Endothelial cell (in vitro differentiated cells): Measurements from ENCODE around the gene GNAI2. TPM values are rescaled to one million over a fixed set of nuclear protein-coding genes. Genes with fewer than 3 reads are reported as not detected.

Experiments
- DNase-seq: peaks from one replicate; pipeline ENCODE4 v3.0.0; 2021; ENCODE audit warnings: low spot score
- H3K27ac Mint-ChIP-seq: one replicate; pipeline ENCODE4 v1.8.0; 2021; ENCODE audit warnings: mixed read lengths, inconsistent platforms; ENCODE audit not compliant: unreplicated experiment
- H3K27me3 Mint-ChIP-seq: one replicate; pipeline ENCODE4 v1.8.0; 2021; ENCODE audit warnings: mild to moderate bottlenecking, moderate library complexity, mixed read lengths, inconsistent platforms; ENCODE audit not compliant: unreplicated experiment
- H3K36me3 Mint-ChIP-seq: one replicate; pipeline ENCODE4 v1.8.0; 2021; ENCODE audit warnings: mild to moderate bottlenecking, low read depth, mixed read lengths, inconsistent platforms; ENCODE audit not compliant: unreplicated experiment
- H3K4me1 Mint-ChIP-seq: one replicate; pipeline ENCODE4 v1.8.0; 2021; ENCODE audit warnings: mild to moderate bottlenecking, mixed read lengths, inconsistent platforms; ENCODE audit not compliant: unreplicated experiment
- H3K4me3 Mint-ChIP-seq: one replicate; pipeline ENCODE4 v1.8.0; 2021; ENCODE audit warnings: mild to moderate bottlenecking, mixed read lengths, inconsistent platforms; ENCODE audit not compliant: unreplicated experiment
- H3K9me3 Mint-ChIP-seq: one replicate; pipeline ENCODE4 v1.8.0; 2021; ENCODE audit warnings: mixed read lengths, inconsistent platforms; ENCODE audit not compliant: unreplicated experiment
- CTCF ChIP-seq: fragments of 200-600 bp; sonication (generic); IDR thresholded peaks from one replicate; pipeline ENCODE4 v1.5.0; 2021; ENCODE audit warnings: antibody characterized with exemption; ENCODE audit not compliant: unreplicated experiment
- total RNA-seq: library from RNA; stranded (reverse); fragmentation: NEBNext Ultra II Directional; extraction: Animal tissue kit (Norgen Biotek cat#: 25700); gene quantifications from one replicate; pipeline ENCODE4 v1.2.1, GENCODE V29; 2021; ENCODE audit not compliant: unreplicated experiment

GNAI2 gene
- total RNA-seq, 1 donor from 2014 or later: 771 TPM

DNA sequence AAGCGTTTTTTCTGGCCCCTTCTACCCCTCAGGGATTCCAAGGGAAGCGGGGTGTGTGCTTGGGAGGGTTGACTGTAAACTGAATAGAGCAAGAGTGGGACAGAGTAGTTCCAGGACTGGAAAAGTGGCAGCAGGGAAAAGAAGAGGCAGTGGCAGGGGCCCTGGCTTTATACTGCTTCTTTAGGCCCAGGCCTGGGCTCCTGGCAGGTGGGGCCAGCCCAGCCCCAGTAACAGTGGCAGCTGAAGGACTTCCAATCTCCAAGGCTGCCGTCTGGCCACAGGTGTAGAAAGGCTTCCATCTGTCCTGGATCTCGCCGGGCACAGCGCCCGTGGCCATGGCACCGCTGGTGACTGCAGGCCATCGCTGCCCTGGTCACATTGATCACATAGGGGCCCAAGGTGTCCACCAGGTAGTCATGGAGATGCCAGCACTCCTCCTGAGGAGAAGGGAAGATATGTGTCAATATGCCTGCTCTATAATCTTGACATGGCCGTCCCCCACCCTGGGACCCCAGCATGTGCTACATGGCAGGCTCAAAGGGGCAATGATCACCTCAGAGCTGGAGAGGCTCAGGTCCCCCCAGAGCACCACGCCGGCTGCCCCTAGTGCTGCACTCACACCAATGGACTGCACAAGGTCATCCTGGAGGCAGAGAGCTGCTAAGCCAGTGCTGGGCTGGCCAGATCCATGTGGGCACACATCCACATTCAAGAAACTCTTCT, 57.2 kb downstream of the GNAI2 start:
- no peak for DNase-seq
- H3K4me1 Mint-ChIP-seq: peaks cover 15% of the 10 kb centered on the region
- no peaks in the 10 kb centered on the region for H3K9me3 Mint-ChIP-seq
- peak overlapping the region; percentile 83 for H3K27ac Mint-ChIP-seq
- peaks cover 11% of the 10 kb centered on the region for H3K27me3 Mint-ChIP-seq
- peaks cover 4% of the 10 kb centered on the region for H3K36me3 Mint-ChIP-seq
- peak overlapping the region; percentile 87 for H3K4me3 Mint-ChIP-seq
- TF ChIP-seq CTCF: no peak

DNA sequence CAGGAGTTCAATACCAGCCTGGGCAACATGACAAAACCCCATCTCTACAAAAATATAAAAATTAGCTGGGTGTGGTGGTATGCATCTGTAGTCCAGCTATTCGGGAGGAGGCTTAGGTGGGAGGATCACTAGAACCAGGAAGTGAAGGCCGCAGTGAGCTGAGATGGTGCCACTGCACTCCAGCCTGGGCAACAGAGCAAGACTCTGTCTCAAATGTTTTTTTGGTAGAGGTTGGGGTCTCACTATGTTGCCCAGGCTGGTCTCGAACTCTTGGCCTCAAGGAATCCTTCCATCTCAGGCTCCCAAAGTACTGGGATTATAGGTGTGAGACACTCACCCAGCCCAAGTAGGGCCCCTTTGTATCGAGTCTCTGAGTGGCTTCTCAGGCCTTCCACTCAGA, 58.1 kb downstream of the GNAI2 start:
- peaks cover 4% of the 10 kb centered on the region for H3K36me3 Mint-ChIP-seq
- H3K27ac Mint-ChIP-seq: no peak overlapping the region
- no peak for DNase-seq
- TF ChIP-seq CTCF: no peak
- no peaks in the 10 kb centered on the region for H3K9me3 Mint-ChIP-seq
- peaks cover 6% of the 10 kb centered on the region for H3K27me3 Mint-ChIP-seq
- H3K4me1 Mint-ChIP-seq: peaks cover 15% of the 10 kb centered on the region
- H3K4me3 Mint-ChIP-seq: no peak overlapping the region

DNA sequence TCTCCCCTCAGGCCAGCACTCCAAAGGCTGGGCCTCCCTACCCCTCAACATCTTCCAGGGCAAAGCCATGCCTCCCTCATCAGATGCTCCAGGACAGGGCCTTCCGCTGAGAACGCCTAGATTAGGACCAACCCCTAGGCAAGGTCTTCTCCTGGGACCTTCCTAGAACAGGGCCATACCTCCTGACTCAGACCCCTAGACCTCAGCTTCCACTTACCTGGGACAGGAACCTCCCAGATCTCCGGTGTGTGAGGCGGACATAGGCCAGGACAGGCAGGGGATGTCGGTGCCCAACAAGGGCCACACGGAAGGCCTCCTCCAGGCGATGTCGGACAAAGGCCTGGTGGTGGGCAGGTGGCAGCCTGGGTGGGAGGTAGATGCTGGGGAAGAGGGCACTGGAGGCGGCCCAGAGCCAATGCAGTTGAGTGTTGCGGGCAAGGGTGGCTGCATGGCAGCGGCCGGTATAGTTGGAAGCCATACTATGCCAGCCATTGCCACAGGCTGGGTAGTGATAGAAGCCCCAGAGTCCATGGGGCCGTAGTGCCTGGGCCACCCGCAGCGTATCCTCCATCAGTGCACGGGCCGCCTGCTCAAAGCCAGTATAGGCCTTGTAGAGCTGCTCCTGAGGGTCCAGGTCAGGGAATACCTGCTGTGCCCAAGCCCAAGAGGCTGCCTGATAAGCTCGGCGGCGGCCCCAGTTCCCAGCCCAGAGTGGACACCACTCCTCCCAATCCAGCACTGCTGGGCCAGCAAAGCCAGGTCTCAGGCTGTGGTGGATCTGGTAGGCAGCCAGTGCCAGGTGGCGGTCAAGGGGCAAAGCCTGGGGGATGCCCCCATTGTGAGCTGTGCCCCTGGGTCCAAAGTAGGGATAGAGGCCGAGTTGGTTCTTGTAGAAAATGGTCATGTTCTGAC, 58.7 kb downstream of the GNAI2 start:
- DNase-seq: no peak
- Mint-ChIP-seq H3K4me1 (peaks cover 16% of the 10 kb centered on the region), H3K4me3 (no peak overlapping the region), H3K27me3 (peaks cover 3% of the 10 kb centered on the region), H3K27ac (no peak overlapping the region), H3K36me3 (peaks cover 4% of the 10 kb centered on the region), H3K9me3 (no peaks in the 10 kb centered on the region)
- TF ChIP-seq CTCF: no peak

GRCh38 chr3:50295553-50296431, 59.8 kb downstream of the GNAI2 start:
- peaks cover 4% of the 10 kb centered on the region for H3K36me3 Mint-ChIP-seq
- DNase-seq: no peak
- H3K4me3 Mint-ChIP-seq: no peak overlapping the region
- H3K27ac Mint-ChIP-seq: no peak overlapping the region
- H3K9me3 Mint-ChIP-seq: no peaks in the 10 kb centered on the region
- H3K27me3 Mint-ChIP-seq: peaks cover 5% of the 10 kb centered on the region
- peaks cover 22% of the 10 kb centered on the region for H3K4me1 Mint-ChIP-seq
- no peak for TF ChIP-seq CTCF
